Naive B cell (primary cell): Measurements from ENCODE around the gene NCOA3. TPM values are rescaled to one million over a fixed set of nuclear protein-coding genes. Genes with fewer than 3 reads are reported as not detected.
A peak's percentile ranks its signal among the peaks of the same experiment; 100 is the strongest.
"Not testable (repeated sequence)": the region's sequence is repeated elsewhere in the genome, so short reads cannot be mapped to it uniquely, and the experiment has no call there.

Experiments used
- ATAC-seq, 2 donors: fragments of 150-1000 bp; cut with Tn5 transposase; 2 replicates each; pipeline ENCODE4 v1.10.0; 2021; ENCODE audit warnings: low read depth in 2 of 2, mild to moderate bottlenecking in 2 of 2, moderate library complexity in 2 of 2
- DNase-seq: peaks from one replicate; pipeline ENCODE4 v3.0.0; 2022
- H3K27ac Mint-ChIP-seq, 6 donors: one replicate each; pipeline ENCODE4 v1.8.0; 2020 to 2022; ENCODE audit warnings: mild to moderate bottlenecking in 6 of 6, mixed read lengths in 6 of 6, moderate library complexity in 5 of 6, inconsistent platforms in 2 of 6
- H3K27me3 Mint-ChIP-seq, 3 donors: one replicate each; pipeline ENCODE4 v1.8.0; 2021 to 2022; ENCODE audit warnings: mixed read lengths in 3 of 3, mild to moderate bottlenecking in 1 of 3
- H3K36me3 Mint-ChIP-seq, 2 donors: one replicate each; pipeline ENCODE4 v1.8.0; 2020 to 2022; ENCODE audit warnings: mixed read lengths in 2 of 2, inconsistent platforms in 1 of 2, mild to moderate bottlenecking in 1 of 2
- H3K4me1 Mint-ChIP-seq, 3 donors: one replicate each; pipeline ENCODE4 v1.8.0; 2020 to 2022; ENCODE audit warnings: mixed read lengths in 3 of 3, inconsistent platforms in 1 of 3, mild to moderate bottlenecking in 1 of 3, moderate library complexity in 1 of 3
- H3K4me3 Mint-ChIP-seq, 8 donors: one replicate each; pipeline ENCODE4 v1.8.0; 2020 to 2022; ENCODE audit warnings: mild to moderate bottlenecking in 8 of 8, mixed read lengths in 8 of 8, moderate library complexity in 8 of 8, inconsistent platforms in 2 of 8
- H3K9me3 Mint-ChIP-seq, 7 donors: one replicate each; pipeline ENCODE4 v1.8.0; 2020 to 2022; ENCODE audit warnings: mixed read lengths in 7 of 7, mild to moderate bottlenecking in 5 of 7, inconsistent platforms in 2 of 7, moderate library complexity in 1 of 7
- polyA plus RNA-seq, 6 donors: library from polyadenylated mRNA; unstranded; fragments of 300-500 nt; fragmentation: Illumina TruSeq; gene quantifications; one replicate each; pipeline ENCODE4 v1.2.3, GENCODE V29; 2021; ENCODE audit warnings: low read depth in 6 of 6

NCOA3 gene
- polyA plus RNA-seq, 6 donors from 2014 or later: 22.7 to 70.9 (median 54.1) TPM

DNA sequence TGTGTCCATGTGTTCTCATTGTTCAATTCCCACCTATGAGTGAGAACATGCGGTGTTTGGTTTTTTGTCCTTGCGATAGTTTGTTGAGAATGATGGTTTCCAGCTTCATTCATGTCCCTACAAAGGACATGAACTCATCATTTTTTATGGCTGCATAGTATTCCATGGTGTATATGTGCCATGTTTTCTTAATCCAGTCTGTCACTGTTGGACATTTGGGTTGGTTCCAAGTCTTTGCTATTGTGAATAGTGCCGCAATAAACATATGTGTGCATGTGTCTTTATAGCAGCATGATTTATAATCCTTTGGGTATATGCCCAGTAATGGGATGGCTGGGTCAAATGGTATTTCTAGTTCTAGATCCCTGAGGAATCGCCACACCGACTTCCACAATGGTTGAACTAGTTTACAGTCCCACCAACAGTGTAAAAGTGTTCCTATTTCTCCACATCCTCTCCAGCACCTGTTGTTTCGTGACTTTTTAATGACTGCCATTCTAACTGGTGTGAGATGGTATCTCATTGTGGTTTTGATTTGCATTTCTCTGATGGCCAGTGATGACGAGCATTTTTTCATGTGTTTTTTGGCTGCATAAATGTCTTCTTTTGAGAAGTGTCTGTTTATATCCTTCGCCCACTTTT is 52.0 kb downstream of the NCOA3 start:
- H3K4me3 Mint-ChIP-seq, ATAC-seq, H3K36me3 Mint-ChIP-seq, DNase-seq, H3K27me3 Mint-ChIP-seq, H3K27ac Mint-ChIP-seq, H3K9me3 Mint-ChIP-seq: not testable (repeated sequence)
- H3K4me1 Mint-ChIP-seq: peaks cover 22 to 78% (median 56%) of the 10 kb centered on the region in 3 donors

DNA sequence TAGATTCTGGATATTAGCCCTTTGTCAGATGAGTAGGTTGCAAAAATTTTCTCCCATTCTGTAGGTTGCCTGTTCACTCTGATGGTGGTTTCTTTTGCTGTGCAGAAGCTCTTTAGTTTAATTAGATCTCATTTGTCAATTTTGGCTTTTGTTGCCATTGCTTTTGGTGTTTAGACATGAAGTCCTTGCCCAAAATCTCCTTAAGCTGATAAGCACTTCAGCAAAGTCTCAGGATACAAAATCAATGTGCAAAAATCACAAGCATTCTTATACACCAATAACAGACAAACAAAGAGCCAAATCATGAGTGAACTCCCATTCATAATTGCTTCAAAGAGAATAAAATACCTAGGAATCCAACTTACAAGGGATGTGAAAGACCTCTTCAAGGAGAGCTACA is 52.6 kb downstream of the NCOA3 start:
- not testable (repeated sequence) for DNase-seq, ATAC-seq, H3K27me3 Mint-ChIP-seq, H3K9me3 Mint-ChIP-seq, H3K4me3 Mint-ChIP-seq
- Mint-ChIP-seq H3K27ac (peak overlapping the region in 3 of 6 donors; percentile 33 to 88 (median 70)), H3K36me3 (peaks cover 0 to 10% of the 10 kb centered on the region in 2 donors), H3K4me1 (peaks cover 25 to 78% (median 59%) of the 10 kb centered on the region in 3 donors)

DNA sequence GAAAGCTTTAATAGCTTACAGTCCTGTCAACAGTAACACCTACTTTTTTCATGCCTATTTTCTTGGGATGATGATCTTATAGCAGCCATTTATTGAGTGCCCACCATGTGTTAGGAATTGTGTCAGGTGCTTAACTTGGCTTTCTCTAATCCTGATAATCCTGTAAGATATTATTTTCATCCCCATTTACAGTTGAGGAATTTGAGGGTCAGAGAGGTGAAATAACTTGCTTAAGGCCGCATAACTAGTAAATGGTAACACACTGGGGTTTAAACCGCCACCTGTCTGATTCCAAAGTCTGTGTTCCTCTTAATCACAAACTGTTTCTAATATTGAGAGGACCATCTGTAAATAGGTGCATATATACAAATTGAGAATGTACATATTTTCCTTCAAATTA is 55.5 kb downstream of the NCOA3 start:
- Mint-ChIP-seq H3K4me1 (peaks cover 29 to 80% (median 65%) of the 10 kb centered on the region in 3 donors), H3K9me3 (peaks cover 0 to 3% (median 0%) of the 10 kb centered on the region in 7 donors), H3K27me3 (no peaks in the 10 kb centered on the region), H3K36me3 (peaks cover 0 to 10% of the 10 kb centered on the region in 2 donors), H3K4me3 (no peak overlapping the region), H3K27ac (peak overlapping the region in 4 of 6 donors; percentile 3 to 38 (median 24))
- no peak for ATAC-seq
- DNase-seq: no peak

DNA sequence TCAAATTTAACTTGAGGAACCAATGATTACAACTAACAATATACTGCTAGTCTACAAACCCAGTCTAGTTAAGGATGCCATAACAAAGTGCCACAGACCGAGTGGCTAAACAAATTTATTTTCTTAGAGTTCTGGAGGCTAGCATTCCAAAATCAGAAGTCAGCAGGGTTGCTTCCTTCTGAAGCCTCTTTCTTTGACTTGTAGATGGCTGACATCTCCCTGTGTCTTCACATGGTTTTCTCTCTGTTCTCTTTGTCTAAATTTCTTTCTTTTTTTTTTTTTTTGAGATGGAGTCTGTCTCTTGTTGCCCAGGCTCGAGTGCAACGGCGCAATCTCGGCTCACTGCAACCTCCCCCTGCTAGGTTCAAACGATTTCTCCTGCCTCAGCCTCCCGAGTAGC is 56.1 kb downstream of the NCOA3 start:
- DNase-seq (no peak), ATAC-seq (no peak)
- no peaks in the 10 kb centered on the region for H3K27me3 Mint-ChIP-seq
- no peak overlapping the region for H3K4me3 Mint-ChIP-seq
- H3K4me1 Mint-ChIP-seq: peaks cover 32 to 80% (median 63%) of the 10 kb centered on the region in 3 donors
- H3K36me3 Mint-ChIP-seq: peaks cover 0 to 10% of the 10 kb centered on the region in 2 donors
- peak overlapping the region in 3 of 6 donors; percentile 44 to 70 (median 65) for H3K27ac Mint-ChIP-seq
- peaks cover 0 to 3% (median 0%) of the 10 kb centered on the region in 7 donors for H3K9me3 Mint-ChIP-seq

- Mint-ChIP-seq H3K36me3 (peaks cover 0 to 10% of the 10 kb centered on the region in 2 donors), H3K4me1 (peaks cover 36 to 83% (median 61%) of the 10 kb centered on the region in 3 donors), H3K9me3 (peaks cover 0 to 3% (median 0%) of the 10 kb centered on the region in 7 donors), H3K27ac (peak overlapping the region in 5 of 6 donors; percentile 2 to 79 (median 60)), H3K4me3 (peak overlapping the region in 5 of 8 donors; percentile 2 to 55 (median 34)), H3K27me3 (no peaks in the 10 kb centered on the region)
- ATAC-seq (no peak), DNase-seq (no peak)
Measured at GRCh38 chr20:47558295-47559066, 56.8 kb downstream of the NCOA3 start.

GRCh38 chr20:47559141-47559540 is 57.5 kb downstream of the NCOA3 start:
- Mint-ChIP-seq H3K4me1 (peaks cover 39 to 90% (median 65%) of the 10 kb centered on the region in 3 donors), H3K27ac (peak overlapping the region in 5 of 6 donors; percentile 27 to 87 (median 70)), H3K27me3 (no peaks in the 10 kb centered on the region), H3K4me3 (peak overlapping the region in 2 of 8 donors; percentile 34 to 55), H3K9me3 (peaks cover 0 to 3% (median 0%) of the 10 kb centered on the region in 7 donors), H3K36me3 (peaks cover 0 to 10% of the 10 kb centered on the region in 2 donors)
- ATAC-seq (no peak), DNase-seq (no peak)

DNA sequence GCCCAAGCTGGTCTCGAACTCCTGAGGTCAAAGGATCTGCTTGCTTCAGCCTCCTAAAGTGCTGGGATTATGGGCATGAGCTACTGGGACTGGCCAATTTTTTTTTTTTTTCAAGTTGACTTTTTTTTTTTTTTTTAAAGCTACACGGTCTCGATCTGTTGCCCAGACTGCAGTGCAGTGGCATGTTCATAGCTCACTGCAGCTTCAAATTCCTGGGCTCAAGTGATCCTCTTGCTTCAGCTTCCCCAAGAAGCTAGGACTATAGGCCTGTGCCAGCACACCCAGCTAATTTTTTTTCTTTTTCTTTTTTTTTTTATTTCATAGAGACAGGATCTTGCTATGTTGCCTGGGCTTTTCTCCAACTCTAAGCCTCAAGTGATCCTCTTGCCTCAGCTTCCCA is 59.5 kb downstream of the NCOA3 start:
- Mint-ChIP-seq H3K27me3 (no peaks in the 10 kb centered on the region), H3K9me3 (no peaks in the 10 kb centered on the region), H3K4me3 (peak overlapping the region in 7 of 8 donors; percentile 52 to 85 (median 70)), H3K27ac (peak overlapping the region in 4 of 6 donors; percentile 42 to 63 (median 52)), H3K4me1 (peaks cover 50 to 98% (median 71%) of the 10 kb centered on the region in 3 donors), H3K36me3 (peaks cover 0 to 6% of the 10 kb centered on the region in 2 donors)
- ATAC-seq (peak in 1 of 2 donors; percentile 2), DNase-seq (no peak)

DNA sequence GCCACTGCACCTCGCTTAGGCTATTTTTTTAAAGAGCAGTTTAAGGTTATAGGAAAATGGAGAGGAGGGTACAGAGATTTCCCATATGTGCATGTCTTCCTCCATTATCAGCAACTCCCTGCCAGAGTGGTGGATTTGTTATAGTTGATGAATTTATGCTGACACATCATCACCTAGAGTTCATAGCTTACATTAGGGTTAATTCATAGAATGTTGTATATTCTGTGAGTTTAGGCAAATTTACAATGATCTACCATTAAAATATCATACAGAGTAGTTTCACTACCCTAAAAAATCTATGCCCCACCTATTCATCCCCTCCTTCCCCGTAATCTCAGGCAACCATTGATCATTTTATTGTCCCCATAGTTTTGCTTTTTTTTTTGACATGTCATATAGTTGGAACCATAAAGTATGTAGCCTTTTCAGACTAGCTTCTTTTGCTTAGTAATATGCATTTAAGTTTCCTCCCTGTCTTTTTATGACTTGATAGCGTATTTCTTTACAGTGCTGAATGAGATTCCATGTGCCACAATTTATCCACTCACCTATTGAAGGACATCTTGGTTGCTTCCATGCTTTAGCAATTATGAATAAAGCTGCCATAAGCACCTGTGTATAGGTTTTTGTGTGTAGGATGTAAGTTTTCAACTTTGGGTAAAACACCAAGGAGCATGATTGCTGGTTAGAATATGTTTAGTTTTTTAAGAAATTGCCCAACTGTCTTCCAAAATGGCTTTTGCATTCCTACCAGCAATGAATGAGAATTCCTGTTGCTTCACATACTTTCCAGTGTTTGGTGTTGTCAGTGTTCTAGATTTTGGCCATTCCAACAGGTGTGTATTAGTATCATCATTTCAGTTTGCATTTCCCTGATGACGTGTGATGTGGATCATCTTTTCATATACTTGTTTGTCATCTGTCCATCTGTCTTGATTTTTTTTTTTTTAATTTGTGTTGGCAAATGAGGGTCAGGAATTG is 60.2 kb downstream of the NCOA3 start:
- H3K9me3 Mint-ChIP-seq: no peaks in the 10 kb centered on the region
- peak; percentile 17 for DNase-seq

DNA sequence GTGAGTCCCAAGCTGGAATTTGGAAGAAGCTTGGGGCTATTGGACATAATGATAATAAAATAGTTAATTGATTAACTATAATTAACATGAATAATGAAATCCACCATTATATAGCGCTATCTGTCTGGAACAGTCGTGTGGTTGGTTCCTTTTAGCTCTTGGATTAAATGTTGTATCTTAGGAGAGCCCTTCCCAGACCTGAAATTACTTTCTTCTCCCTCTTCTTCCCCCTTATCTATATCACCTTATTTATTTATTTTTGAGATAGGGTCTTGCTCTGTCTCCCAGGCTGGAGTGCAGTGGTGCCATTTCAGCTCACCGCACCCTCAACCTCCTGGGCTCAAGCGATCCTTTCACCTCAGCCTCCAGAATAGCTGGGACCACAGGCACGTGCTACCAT is 64.6 kb downstream of the NCOA3 start:
- Mint-ChIP-seq H3K27ac (peak overlapping the region in 5 of 6 donors; percentile 19 to 88 (median 83)), H3K27me3 (no peaks in the 10 kb centered on the region), H3K36me3 (peaks cover 5 to 8% of the 10 kb centered on the region in 2 donors), H3K9me3 (peaks cover 0 to 1% (median 0%) of the 10 kb centered on the region in 7 donors), H3K4me3 (peak overlapping the region in 5 of 8 donors; percentile 12 to 75 (median 66)), H3K4me1 (peaks cover 45 to 92% (median 59%) of the 10 kb centered on the region in 3 donors)
- DNase-seq (no peak), ATAC-seq (no peak)

More for the DNA sequence above, 60.2 kb downstream of the NCOA3 start:
- Mint-ChIP-seq H3K27me3 (no peaks in the 10 kb centered on the region), H3K4me1 (peaks cover 54 to 98% (median 73%) of the 10 kb centered on the region in 3 donors), H3K36me3 (peaks cover 0 to 6% of the 10 kb centered on the region in 2 donors), H3K4me3 (peak overlapping the region; percentile 48 to 85 (median 68)), H3K27ac (peak overlapping the region; percentile 15 to 88 (median 72))
- peak; percentile 87 to 91 for ATAC-seq

DNA sequence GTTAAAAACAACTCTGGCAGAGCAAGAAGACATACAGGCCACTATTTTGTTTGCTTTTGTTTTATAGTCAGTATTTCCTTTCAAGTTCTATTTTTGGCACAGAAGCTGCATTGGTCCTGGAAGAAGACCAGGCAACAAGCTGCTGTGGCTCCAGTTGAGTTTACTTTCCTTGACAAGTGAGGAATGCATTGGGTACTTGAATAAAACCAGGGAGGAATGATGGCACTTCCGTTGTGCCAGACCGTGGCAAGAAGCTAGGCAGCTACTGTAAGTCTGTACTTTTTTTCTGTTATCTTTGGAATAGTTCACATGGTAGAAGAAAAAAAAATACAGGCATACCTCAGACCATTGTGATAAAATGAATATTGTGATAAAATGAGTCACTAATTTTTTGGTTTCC is 66.3 kb downstream of the NCOA3 start:
- DNase-seq: no peak
- peaks cover 45 to 91% (median 60%) of the 10 kb centered on the region in 3 donors for H3K4me1 Mint-ChIP-seq
- H3K9me3 Mint-ChIP-seq: peaks cover 0 to 4% (median 0%) of the 10 kb centered on the region in 7 donors
- peak overlapping the region; percentile 47 to 88 (median 82) for H3K27ac Mint-ChIP-seq
- no peaks in the 10 kb centered on the region for H3K27me3 Mint-ChIP-seq
- no peak for ATAC-seq
- peak overlapping the region in 3 of 8 donors; percentile 10 to 61 (median 21) for H3K4me3 Mint-ChIP-seq
- H3K36me3 Mint-ChIP-seq: peaks cover 13 to 18% of the 10 kb centered on the region in 2 donors

DNA sequence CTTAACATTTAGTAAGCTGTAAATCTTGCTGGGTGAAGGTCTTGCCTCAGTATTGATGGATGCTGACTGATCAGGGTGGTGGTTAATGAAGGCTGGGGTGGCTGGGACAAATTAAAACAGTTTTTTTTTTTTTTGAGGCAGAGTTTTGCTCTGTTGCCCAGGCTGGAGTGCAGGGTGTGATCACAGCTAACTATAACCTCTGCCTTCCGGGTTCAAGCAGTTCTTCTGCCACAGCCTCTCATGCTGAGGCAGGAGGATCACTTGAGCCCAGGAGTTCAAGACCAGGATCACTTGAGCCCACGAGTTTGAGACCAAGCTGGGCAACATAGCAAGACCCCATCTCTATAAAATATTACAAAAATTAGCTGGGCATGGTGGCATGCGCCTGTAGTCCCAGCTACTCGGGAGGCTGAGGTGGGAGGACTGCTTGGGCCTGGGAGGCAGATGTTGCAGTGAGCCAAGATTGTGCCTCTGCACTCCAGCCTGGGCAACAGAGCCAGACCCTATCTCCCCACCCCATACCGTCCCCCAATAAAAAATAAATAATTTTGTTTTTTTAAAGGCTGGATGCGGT is 67.2 kb downstream of the NCOA3 start:
- peaks cover 50 to 91% (median 67%) of the 10 kb centered on the region in 3 donors for H3K4me1 Mint-ChIP-seq
- ATAC-seq: no peak
- H3K9me3 Mint-ChIP-seq: peaks cover 0 to 4% (median 0%) of the 10 kb centered on the region in 7 donors
- H3K27ac Mint-ChIP-seq: peak overlapping the region in 4 of 6 donors; percentile 46 to 83 (median 54)
- no peak for DNase-seq
- peaks cover 13 to 18% of the 10 kb centered on the region in 2 donors for H3K36me3 Mint-ChIP-seq
- peak overlapping the region in 2 of 8 donors; percentile 5 to 57 for H3K4me3 Mint-ChIP-seq
- H3K27me3 Mint-ChIP-seq: no peaks in the 10 kb centered on the region

- DNase-seq (no peak), ATAC-seq (no peak)
- Mint-ChIP-seq H3K27ac (peak overlapping the region in 2 of 6 donors; percentile 83 to 84), H3K4me1 (peaks cover 49 to 82% (median 65%) of the 10 kb centered on the region in 3 donors), H3K27me3 (no peaks in the 10 kb centered on the region), H3K9me3 (peaks cover 0 to 4% (median 0%) of the 10 kb centered on the region in 7 donors), H3K4me3 (peak overlapping the region in 3 of 8 donors; percentile 50 to 59 (median 54)), H3K36me3 (peaks cover 13 to 18% of the 10 kb centered on the region in 2 donors)
Measured at GRCh38 chr20:47571426-47571825, 69.7 kb downstream of the NCOA3 start.
